HepG2 (cell line): Measurements from ENCODE around the gene SLC16A5. TPM values are rescaled to one million over a fixed set of nuclear protein-coding genes. Genes with fewer than 3 reads are reported as not detected.

Experiments used
- ATAC-seq: fragments of 200-7000 bp; cut with Tn5 transposase; 3 replicates; pipeline ENCODE4 v1.9.1; 2020; ENCODE audit warnings: mild to moderate bottlenecking, moderate library complexity
- BruUV-seq: library from RNA; stranded (reverse); fragments of 400-500 nt; replicated peaks from 2 replicates; lab custom pipeline; 2021; lab: Mats Ljungman, UMichigan
- CTCF ChIA-PET: fragments of 300-600 bp; formaldehyde crosslinking; extraction: SDS; loops from one replicate; lab custom pipeline; 2021; ENCODE audit warnings: low total read pairs, inconsistent platforms, low intra/inter-chr PET ratio; lab: Yijun Ruan, JAX
- POLR2A ChIA-PET: fragments of 350-600 bp; sonication (Branson Sonifier 250); formaldehyde crosslinking; loops from one replicate; lab custom pipeline; 2020; ENCODE audit warnings: antibody characterized with exemption, inconsistent platforms; lab: Yijun Ruan, JAX
- DNase-seq: peaks from one replicate; pipeline ENCODE4 v3.0.0-alpha.2; 2015; ENCODE audit warnings: low spot score
- FAIRE-seq: peaks from 3 replicates; lab custom pipeline; 2011; peaks lifted over from hg19 to GRCh38; lab: Jason Lieb, UNC
- H2AFZ ChIP-seq: one replicate; pipeline ENCODE4 v1.6.1; 2011; ENCODE audit warnings: low read length, inconsistent platforms
- H3K27ac ChIP-seq: fragments of 300-600 bp; 3 replicates; pipeline ENCODE4 v1.8.0; 2011; ENCODE audit warnings: mixed run types, mild to moderate bottlenecking, mixed read lengths, low read length, inconsistent platforms; ENCODE audit not compliant: insufficient read depth; ENCODE audit errors: extremely low read length
- H3K27me3 ChIP-seq, 2 experiments: fragments of 200-600 bp in 1 of 2; 2 replicates in 1 of 2; 3 replicates in 1 of 2; pipeline versions ENCODE4 v1.6.0 to v1.8.0; 2011; ENCODE audit warnings: low read length in 2 of 2, mild to moderate bottlenecking in 2 of 2, moderate library complexity in 2 of 2, inconsistent platforms in 1 of 2; ENCODE audit not compliant: insufficient read depth in 2 of 2, control insufficient read depth in 1 of 2
- H3K36me3 ChIP-seq, 2 experiments: fragments of 200-600 bp in 1 of 2; replicated peaks in 1 of 2; 2 replicates in 1 of 2; 3 replicates in 1 of 2; pipeline versions ENCODE4 v1.5.1 to v1.8.0; 2011; ENCODE audit warnings: low read length in 2 of 2, inconsistent platforms in 1 of 2; ENCODE audit not compliant: insufficient read depth in 2 of 2, control insufficient read depth in 1 of 2
- H3K4me1 ChIP-seq: 2 replicates; pipeline ENCODE4 v1.5.1; 2012; ENCODE audit warnings: low read length, inconsistent platforms; ENCODE audit not compliant: insufficient read depth
- H3K4me2 ChIP-seq: 2 replicates; pipeline ENCODE4 v1.6.0; 2011; ENCODE audit warnings: low read depth, low read length, inconsistent platforms
- H3K4me3 ChIP-seq, 3 experiments: fragments of 200-600 bp in 1 of 3; sonication (generic), shearing (Covaris generic) in 1 of 3; replicated peaks in 1 of 3; 2 replicates each; pipeline ENCODE4 v1.5.1; 2011 to 2016; ENCODE audit warnings: low read length in 3 of 3, inconsistent platforms in 2 of 3, low read depth in 2 of 3, mild to moderate bottlenecking in 2 of 3, control low read depth in 1 of 3, mixed read lengths in 1 of 3; ENCODE audit not compliant: insufficient read depth in 1 of 3
- H3K79me2 ChIP-seq: one replicate; pipeline ENCODE4 v1.6.1; 2011; ENCODE audit warnings: low read length, inconsistent platforms; ENCODE audit not compliant: insufficient read depth
- H3K9ac ChIP-seq: 2 replicates; pipeline ENCODE4 v1.6.0; 2011; ENCODE audit warnings: mild to moderate bottlenecking, low read depth, low read length, inconsistent platforms; ENCODE audit not compliant: insufficient read depth
- H3K9me3 ChIP-seq: 2 replicates; pipeline ENCODE4 v1.5.1; 2012; ENCODE audit warnings: mild to moderate bottlenecking, low read length
- H4K20me1 ChIP-seq: 2 replicates; pipeline ENCODE4 v1.6.0; 2011; ENCODE audit warnings: inconsistent platforms, mild to moderate bottlenecking, low read length, moderate library complexity; ENCODE audit not compliant: insufficient read depth
- KLF13 ChIP-seq: sonication (generic); formaldehyde crosslinking; IDR thresholded peaks from 2 replicates; pipeline ENCODE4 v1.4.0; 2020; ENCODE audit warnings: mild to moderate bottlenecking, missing genetic modification reagents
- ZNF230 ChIP-seq: sonication (generic); formaldehyde crosslinking; IDR thresholded peaks from 2 replicates; pipeline ENCODE4 v1.4.0; 2020; ENCODE audit warnings: mild to moderate bottlenecking, missing genetic modification reagents
- WGBS: methylation state at CpG from one replicate; pipeline ENCODE4 v1.1.6; 2017; ENCODE audit warnings: low lambda C conversion rate; 5-methylcytosine and 5-hydroxymethylcytosine counted together
- in situ Hi-C: cut with HindIII; loops from 2 replicates; pipeline ENCODE4 v1.10.0; 2017; ENCODE audit warnings: low pct_unique_long_range_greater_than_20kb; ENCODE audit not compliant: extremely low pct_ligation_motif_present
- intact Hi-C: fragments of 100-400 bp; cut with micrococcal nuclease; formaldehyde crosslinking; loops from one replicate; pipeline ENCODE4 v1.10.0; 2022; ENCODE audit not compliant: unreplicated experiment
- polyA plus RNA-seq, 8 experiments: library from polyadenylated mRNA; depleted of rRNA in 3 of 8; stranded (reverse) in 7 of 8; unstranded in 1 of 8; fragments of >200 nt; fragmentation: Illumina TruSeq in 4 of 8; extraction: Trizol in 4 of 8; gene quantifications; 2 replicates each; pipeline versions ENCODE4 v1.2.1 to v1.2.3, GENCODE V29; 2011 to 2016; ENCODE audit warnings: low read depth in 4 of 8, missing spikeins in 1 of 8, mixed read lengths in 1 of 8; ENCODE audit not compliant: insufficient read depth in 1 of 8
- total RNA-seq, 5 experiments: library from RNA; depleted of rRNA; stranded (reverse); fragments of >200 nt; fragmentation: Illumina TruSeq; extraction: Trizol; gene quantifications; 2 replicates each; pipeline ENCODE4 v1.2.3, GENCODE V29; 2016; ENCODE audit warnings: low read depth in 1 of 5
- TF ChIP-seq, protein P1 (sequence below): sonication (generic); formaldehyde crosslinking; IDR thresholded peaks from 2 replicates; pipeline ENCODE4 v1.4.0; 2020; ENCODE audit warnings: mild to moderate bottlenecking, missing genetic modification reagents
- TF ChIP-seq, protein P2 (sequence below): IDR thresholded peaks from 2 replicates; pipeline ENCODE4 v1.6.1; 2012; ENCODE audit warnings: low read length, improper control_type of control experiment

Gene SLC16A5
- total and polyA plus RNA-seq, 2 of the 13 experiments (the other 11 are each of a cell fraction or from before 2014, with no cell fraction given): 0.69 to 5.6 TPM

DNA sequence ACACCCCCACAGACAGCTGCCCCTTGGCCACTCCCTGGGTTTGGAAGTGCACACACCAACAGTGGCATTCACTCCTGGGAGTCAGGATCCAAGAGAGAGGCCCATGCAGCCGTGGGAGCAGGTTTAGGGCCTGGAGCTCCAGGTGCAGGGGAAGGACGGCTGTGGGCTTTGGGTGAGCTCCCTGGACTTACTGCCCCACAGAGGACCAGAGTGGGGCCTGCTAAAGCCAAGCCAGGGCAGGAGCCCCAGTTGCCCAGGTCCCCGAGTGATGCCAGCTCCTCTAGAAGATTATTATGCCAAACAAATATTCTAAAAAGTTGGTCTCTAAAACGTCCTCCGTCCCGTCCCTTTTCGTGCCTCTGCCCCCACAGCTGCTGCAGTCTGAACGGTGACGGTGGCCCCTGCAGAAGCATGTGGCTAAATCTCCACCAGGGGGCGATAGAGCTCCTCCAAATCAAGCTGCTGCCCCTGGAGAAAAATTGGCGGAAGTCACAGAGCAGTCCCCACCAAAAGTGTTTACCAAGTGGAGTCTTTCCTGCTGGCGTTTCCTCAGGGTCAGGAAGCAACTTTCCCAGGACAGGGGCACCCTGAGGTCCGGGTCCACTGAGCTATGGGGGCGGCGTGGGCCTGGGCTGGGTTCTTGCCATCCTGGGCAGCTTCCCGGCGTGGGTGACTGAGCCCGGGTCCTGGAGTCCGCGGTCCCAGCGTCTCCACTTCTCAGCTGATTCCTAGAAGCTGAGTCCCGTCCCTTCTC lies 26.2 kb downstream of the SLC16A5 start (continued):
- TF ChIP-seq, protein P1, sequence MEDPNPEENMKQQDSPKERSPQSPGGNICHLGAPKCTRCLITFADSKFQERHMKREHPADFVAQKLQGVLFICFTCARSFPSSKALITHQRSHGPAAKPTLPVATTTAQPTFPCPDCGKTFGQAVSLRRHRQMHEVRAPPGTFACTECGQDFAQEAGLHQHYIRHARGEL (CRISPR knock-in tag): no peak
- 0 out of 2 replicates have a peak, but pooled peaks have one; percentile 62 for TF ChIP-seq ZNF230 (CRISPR knock-in tag)

DNA sequence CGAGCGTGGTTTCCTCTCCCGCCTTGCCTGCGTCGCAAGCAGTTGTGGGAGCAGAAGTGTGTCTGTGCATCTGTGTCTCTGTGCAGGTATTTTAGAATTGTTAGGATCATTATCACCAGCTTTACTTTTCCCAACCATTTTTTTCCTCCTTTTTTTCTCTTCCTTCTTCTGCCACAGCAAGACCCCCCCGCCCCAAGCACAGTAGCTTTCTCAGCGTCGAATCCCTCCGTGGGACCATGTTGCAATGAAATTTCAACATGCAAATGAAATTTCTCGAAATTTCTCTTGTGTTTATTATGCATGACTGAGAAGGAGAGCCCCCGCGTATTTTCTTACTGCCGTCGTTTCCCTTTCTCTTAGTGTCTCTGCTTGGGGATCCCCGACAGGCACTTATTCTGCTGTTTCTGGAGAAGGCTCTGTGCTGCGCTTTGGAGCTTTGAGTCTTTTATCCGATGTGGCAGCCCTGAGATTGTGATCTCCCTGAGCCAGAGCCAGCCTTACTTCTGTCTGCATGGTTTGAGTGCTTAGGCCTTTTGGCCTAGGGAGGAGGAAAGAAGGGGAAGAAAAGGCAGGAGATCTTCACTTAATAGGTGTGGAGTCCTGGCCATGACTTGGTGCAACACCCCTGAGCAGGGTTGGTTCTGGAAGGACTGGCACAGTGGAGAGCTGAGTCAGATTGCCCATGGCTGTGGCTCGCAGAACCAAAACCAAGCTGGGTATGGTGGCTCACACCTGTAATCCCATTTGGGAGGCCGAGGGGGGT lies 27.0 kb downstream of the SLC16A5 start:
- no peak for ATAC-seq
- no peak for FAIRE-seq
- H3K4me1 ChIP-seq: peaks cover 31% of the 10 kb centered on the region
- BruUV-seq: no TSS peak
- H3K36me3 ChIP-seq: peaks cover 0 to 3% of the 10 kb centered on the region in 2 experiments; a peak in 3 of 5 replicates
- H3K4me3 ChIP-seq: no peak overlapping the region
- no peaks in the 10 kb centered on the region for H4K20me1 ChIP-seq
- intact Hi-C loops: loop anchor here (1.0 to 5.0 kb wide), 3 partner anchors 57 to 123 kb away; no protein-coding TSS in a partner anchor
- ChIA-PET CTCF (interaction anchor here (1.3 to 2.4 kb wide), 7 partner anchors 11 to 124 kb away, joined by 3 to 26 read pairs (median 10); partner anchors contain the start of gene NT5C), POLR2A (interaction anchor here (0.6 to 2.3 kb wide), 22 partner anchors 8 to 174 kb away, joined by 3 to 19 read pairs (median 4); partner anchors contain the start of genes JPT1, NT5C, NUP85 and SLC16A5)
- H3K9me3 ChIP-seq: no peaks in the 10 kb centered on the region
- no peaks in the 10 kb centered on the region for H3K27me3 ChIP-seq
- H3K27ac ChIP-seq: peak overlapping the region; percentile 19
- in situ Hi-C loops: loop anchor here (5.0 kb wide), 1 partner anchor 298 kb away; no protein-coding TSS in a partner anchor
- no peak for DNase-seq
- TF ChIP-seq KLF13 (CRISPR knock-in tag): peak; percentile 29; the same call in 1 of the 2 replicates
- TF ChIP-seq, protein P2, sequence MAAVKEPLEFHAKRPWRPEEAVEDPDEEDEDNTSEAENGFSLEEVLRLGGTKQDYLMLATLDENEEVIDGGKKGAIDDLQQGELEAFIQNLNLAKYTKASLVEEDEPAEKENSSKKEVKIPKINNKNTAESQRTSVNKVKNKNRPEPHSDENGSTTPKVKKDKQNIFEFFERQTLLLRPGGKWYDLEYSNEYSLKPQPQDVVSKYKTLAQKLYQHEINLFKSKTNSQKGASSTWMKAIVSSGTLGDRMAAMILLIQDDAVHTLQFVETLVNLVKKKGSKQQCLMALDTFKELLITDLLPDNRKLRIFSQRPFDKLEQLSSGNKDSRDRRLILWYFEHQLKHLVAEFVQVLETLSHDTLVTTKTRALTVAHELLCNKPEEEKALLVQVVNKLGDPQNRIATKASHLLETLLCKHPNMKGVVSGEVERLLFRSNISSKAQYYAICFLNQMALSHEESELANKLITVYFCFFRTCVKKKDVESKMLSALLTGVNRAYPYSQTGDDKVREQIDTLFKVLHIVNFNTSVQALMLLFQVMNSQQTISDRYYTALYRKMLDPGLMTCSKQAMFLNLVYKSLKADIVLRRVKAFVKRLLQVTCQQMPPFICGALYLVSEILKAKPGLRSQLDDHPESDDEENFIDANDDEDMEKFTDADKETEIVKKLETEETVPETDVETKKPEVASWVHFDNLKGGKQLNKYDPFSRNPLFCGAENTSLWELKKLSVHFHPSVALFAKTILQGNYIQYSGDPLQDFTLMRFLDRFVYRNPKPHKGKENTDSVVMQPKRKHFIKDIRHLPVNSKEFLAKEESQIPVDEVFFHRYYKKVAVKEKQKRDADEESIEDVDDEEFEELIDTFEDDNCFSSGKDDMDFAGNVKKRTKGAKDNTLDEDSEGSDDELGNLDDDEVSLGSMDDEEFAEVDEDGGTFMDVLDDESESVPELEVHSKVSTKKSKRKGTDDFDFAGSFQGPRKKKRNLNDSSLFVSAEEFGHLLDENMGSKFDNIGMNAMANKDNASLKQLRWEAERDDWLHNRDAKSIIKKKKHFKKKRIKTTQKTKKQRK: no peak
- H2AFZ ChIP-seq: no peak overlapping the region
- peaks cover 8% of the 10 kb centered on the region for H3K79me2 ChIP-seq
- 94% methylated on average over 19 of the region's 19 CpGs for WGBS
- 0 out of 2 replicates have a peak overlapping the region, but pooled peaks have one; percentile 7 for H3K9ac ChIP-seq
- peak overlapping the region; percentile 48; the same call in 1 of the 2 replicates for H3K4me2 ChIP-seq
